Fibroblast of pulmonary artery (primary cell): Measurements from ENCODE around the gene LSM2.
A peak's percentile ranks its signal among the peaks of the same experiment; 100 is the strongest.

Source experiments
- DNase-seq: peaks from one replicate; pipeline ENCODE4 v3.0.0-alpha.2; 2010; ENCODE audit warnings: low read depth
- H3K4me3 ChIP-seq: replicated peaks from 2 replicates; pipeline ENCODE4 v1.5.1; 2011; ENCODE audit warnings: low read depth, mild to moderate bottlenecking, control low read depth, low read length, moderate library complexity
- TF ChIP-seq, protein P1 (sequence below): IDR thresholded peaks from 2 replicates; pipeline ENCODE4 v1.5.1; 2011; ENCODE audit warnings: mild to moderate bottlenecking, control low read depth, low read length, inconsistent platforms; ENCODE audit errors: missing control alignments

Gene LSM2

DNA sequence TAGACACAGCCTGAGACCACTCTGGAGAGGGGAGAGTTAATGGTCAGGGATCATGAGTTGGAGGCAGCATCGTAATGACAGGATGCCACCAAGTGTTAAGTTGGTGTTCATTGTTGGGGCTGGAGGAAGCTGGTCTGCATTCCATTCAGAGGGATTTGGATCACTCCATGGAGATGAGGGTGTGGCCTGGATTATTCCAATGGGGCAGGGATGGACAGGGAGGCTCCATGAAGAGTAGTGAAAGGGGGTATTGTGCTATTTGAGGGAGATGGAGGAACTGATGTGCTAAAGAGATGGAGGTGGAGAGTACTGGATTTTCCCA, 43.2 kb downstream of the LSM2 start:
- TF ChIP-seq, protein P1, sequence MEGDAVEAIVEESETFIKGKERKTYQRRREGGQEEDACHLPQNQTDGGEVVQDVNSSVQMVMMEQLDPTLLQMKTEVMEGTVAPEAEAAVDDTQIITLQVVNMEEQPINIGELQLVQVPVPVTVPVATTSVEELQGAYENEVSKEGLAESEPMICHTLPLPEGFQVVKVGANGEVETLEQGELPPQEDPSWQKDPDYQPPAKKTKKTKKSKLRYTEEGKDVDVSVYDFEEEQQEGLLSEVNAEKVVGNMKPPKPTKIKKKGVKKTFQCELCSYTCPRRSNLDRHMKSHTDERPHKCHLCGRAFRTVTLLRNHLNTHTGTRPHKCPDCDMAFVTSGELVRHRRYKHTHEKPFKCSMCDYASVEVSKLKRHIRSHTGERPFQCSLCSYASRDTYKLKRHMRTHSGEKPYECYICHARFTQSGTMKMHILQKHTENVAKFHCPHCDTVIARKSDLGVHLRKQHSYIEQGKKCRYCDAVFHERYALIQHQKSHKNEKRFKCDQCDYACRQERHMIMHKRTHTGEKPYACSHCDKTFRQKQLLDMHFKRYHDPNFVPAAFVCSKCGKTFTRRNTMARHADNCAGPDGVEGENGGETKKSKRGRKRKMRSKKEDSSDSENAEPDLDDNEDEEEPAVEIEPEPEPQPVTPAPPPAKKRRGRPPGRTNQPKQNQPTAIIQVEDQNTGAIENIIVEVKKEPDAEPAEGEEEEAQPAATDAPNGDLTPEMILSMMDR = no peak
- no peak overlapping the region for H3K4me3 ChIP-seq
- DNase-seq = peak; percentile 54

DNA sequence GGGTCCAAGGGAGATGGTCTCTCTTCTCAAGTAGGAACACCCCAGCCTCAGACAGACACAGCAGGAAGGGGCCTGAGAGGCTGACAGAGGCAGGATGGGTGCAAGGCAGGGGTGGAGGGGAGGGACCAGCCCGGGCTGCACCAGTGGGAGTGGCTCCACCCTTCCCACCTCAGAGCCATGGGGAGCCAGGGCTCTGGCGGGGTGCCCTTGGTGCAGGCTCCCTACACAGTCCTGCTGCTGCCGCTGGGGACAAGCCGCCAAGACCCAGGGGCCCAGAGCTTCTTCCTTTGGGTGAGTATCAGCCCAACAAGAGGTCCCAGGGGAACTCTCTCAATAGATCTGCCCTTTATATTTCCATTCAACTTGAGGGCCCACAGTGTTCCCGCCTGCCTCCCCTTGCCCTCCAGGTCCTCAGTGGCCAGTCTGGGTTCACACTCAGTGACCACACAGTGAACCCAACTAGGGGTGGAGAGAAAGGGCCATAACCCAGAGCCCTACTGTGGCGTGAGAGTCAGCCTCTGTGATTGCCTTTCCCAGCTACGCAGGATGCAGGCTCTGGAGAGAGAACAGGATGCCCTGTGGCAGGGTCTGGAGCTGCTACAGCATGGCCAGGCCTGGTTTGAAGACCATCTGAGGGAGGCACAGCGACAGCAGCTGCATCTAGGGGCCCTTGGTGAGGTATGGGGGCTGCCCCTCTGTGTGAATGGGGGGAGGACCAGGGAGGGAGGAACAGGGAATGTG, 43.7 kb downstream of the LSM2 start:
- DNase-seq = no peak
- H3K4me3 ChIP-seq = no peak overlapping the region
- TF ChIP-seq, protein P1 = no peak

DNA sequence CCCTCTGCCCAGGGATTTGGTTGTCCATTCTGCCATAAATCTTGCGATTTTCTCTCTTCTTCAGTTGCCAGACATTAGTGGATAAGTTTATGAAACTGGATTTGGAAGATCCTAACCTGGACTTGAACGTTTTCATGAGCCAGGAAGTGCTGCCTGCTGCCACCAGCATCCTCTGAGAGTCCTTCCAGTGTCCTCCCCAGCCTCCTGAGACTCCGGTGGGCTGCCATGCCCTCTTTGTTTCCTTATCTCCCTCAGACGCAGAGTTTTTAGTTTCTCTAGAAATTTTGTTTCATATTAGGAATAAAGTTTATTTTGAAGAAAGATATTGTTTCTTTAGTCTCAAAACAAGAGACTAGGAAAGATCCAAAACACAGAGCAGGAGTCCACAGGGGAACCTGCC, 44.4 kb downstream of the LSM2 start, which contains the start of gene SAPCD1:
SAPCD1 (plus strand) TSS at position 301 of the 400 bp plus-strand sequence. CDS start 399 bp downstream, outside the sequence.
- TF ChIP-seq, protein P1 = no peak
- DNase-seq = no peak
- no peak within 1 kb of the TSS for H3K4me3 ChIP-seq

DNA sequence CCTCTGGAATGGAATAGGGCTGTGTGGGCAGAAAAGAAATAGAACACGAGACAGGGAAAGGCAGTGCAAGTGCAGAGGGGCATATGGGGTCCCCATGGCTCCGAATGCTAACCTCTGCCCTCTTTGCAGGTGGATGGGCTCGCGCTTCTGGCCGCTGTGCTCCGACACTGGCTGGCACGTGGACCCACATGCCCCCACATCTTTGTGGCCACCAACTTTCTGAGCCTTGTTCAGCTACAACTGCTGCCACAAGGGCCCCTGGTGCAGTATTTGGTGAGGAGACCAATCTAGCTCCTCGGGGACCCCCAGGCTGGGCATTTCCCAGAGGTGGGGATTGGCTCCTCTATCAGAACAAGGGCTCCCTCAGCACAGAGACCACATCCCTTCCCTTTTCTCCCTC, 45.4 kb downstream of the LSM2 start:
- DNase-seq = no peak
- H3K4me3 ChIP-seq = no peak overlapping the region
- TF ChIP-seq, protein P1 = no peak

DNA sequence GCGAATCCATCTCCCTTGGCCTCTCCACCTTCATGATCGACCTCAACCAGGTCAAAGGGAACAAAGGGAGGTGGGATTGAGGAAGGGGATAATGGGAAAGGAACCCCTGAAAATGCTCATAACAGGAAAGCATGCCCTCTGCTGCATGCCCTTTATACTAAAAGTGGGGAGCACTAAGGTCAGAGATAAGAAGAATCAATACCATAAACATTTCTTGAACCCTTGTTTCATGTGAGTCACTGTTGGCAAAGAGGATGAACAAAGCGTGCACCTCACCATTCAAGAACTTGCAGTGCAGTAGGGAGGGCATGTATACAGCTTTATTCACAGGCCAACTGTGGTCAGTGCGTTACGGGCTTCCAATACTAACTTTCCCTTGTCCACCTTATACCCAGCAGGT, 46.0 kb downstream of the LSM2 start:
- no peak overlapping the region for H3K4me3 ChIP-seq
- no peak for DNase-seq
- TF ChIP-seq, protein P1 = no peak

DNA sequence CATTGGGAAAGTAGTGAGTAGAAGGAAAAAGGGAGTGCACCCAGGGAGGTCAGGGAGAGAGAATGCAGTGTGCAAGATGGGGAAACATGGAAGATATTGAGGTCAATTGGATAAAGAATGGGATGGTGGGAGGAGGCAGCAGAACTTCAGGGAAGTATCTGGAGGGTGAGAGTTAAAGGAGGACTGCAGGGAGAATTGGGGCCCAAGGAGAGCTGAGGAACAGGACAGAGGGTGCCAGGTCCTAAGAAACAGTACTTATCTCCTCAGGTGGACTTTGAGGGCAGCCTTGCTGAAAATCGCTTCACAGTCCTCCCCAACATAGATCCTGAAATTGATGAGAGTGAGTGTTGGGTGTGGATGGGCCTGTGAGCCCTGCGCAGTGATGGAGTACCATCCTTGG, 48.5 kb downstream of the LSM2 start:
- TF ChIP-seq, protein P1 = no peak

DNA sequence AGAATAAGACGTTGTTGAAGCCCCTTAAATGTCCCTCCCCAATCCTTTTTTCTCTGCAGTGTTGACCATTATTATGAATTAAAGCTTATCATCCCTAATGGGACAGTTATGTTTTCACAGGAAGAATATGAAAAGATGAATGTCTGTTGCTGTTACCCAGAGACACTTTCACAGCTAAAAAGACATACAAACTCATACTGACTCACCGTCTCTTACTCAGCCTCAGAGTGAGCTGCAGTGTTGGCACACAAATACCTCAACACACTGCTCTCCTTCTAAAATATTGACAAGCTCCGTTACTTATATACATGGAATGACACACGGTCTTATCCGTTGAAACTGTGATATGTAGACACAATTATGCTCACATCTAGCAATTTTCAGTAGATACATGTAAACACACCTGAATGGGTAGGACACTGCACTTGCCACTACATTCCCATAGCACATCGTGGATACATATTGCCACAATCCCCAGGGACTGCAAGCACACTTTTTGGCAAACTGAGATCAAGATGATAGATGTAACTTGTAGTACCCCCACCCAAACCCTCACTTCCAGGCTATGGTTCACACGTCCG, 53.9 kb downstream of the LSM2 start:
- DNase-seq = peak; percentile 63
- TF ChIP-seq, protein P1 = no peak
- no peak overlapping the region for H3K4me3 ChIP-seq

More for the DNA sequence above, 48.5 kb downstream of the LSM2 start:
- no peak overlapping the region for H3K4me3 ChIP-seq
- no peak for DNase-seq
